Measurements from ENCODE around the gene MIGA2. TPM values are rescaled to one million over a fixed set of nuclear protein-coding genes. Genes with fewer than 3 reads are reported as not detected.
"Not testable (repeated sequence)": the region's sequence is repeated elsewhere in the genome, so short reads cannot be mapped to it uniquely, and the experiment has no call there.

Gene MIGA2
- total RNA-seq, 4 donors from 2014 or later = 27.5 to 49.3 (median 29.8) TPM

DNA sequence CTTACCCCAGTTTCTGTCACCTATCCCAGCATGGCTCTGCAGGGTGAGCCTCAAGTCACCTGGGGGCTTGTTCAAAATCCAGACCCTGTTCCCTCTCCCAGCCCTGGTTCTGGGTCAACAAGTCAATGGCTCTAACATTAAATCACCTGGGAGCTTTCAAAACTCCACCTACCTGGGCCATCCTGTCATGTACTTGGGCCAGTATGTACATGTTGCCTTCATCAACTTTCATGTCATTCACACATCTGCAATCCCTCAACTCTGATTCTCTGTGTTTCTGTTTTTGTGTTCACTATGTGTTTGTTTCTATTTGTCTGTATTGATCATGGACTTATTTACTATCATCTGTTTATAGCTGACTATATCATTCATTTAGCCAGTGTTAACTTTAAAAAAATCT is 6.2 kb upstream of the MIGA2 start:
- intact Hi-C loops (cut with DNase I) = no loop called here
- no peaks in the 10 kb centered on the region for H3K36me3 ChIP-seq
- H3K9me3 ChIP-seq = no peaks in the 10 kb centered on the region
- H3K27ac ChIP-seq = peak overlapping the region; percentile 10 to 63 (median 52)
- peaks cover 28 to 51% (median 33%) of the 10 kb centered on the region in 3 donors for H3K4me1 ChIP-seq
- no peak for DNase-seq
- H3K4me3 ChIP-seq = no peak overlapping the region
- H3K27me3 ChIP-seq = no peaks in the 10 kb centered on the region
- TF ChIP-seq POLR2A (IDR thresholded peaks at IDR 0.05) = no peak
- TF ChIP-seq, protein P1, sequence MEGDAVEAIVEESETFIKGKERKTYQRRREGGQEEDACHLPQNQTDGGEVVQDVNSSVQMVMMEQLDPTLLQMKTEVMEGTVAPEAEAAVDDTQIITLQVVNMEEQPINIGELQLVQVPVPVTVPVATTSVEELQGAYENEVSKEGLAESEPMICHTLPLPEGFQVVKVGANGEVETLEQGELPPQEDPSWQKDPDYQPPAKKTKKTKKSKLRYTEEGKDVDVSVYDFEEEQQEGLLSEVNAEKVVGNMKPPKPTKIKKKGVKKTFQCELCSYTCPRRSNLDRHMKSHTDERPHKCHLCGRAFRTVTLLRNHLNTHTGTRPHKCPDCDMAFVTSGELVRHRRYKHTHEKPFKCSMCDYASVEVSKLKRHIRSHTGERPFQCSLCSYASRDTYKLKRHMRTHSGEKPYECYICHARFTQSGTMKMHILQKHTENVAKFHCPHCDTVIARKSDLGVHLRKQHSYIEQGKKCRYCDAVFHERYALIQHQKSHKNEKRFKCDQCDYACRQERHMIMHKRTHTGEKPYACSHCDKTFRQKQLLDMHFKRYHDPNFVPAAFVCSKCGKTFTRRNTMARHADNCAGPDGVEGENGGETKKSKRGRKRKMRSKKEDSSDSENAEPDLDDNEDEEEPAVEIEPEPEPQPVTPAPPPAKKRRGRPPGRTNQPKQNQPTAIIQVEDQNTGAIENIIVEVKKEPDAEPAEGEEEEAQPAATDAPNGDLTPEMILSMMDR (IDR thresholded peaks at IDR 0.05) = no peak

DNA sequence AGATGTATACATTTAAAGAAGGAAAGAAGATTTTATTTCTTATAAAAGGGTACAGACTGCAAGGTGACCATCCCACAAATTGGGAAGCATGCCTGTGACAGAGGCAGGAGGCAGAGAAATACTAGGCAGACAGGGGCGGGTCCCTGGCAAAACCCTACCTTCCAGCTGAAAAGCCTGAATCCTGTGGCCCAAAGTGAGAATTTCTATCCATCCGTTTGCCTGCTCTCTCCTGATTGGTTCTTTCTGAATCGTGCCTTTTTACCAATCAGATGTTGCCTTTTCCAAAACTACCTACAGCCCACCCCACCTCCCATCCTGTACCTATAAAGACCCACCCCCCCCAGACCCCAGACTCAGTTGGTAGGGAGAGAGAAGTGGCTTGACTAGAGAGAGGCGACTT is 4.9 kb upstream of the MIGA2 start:
- Histone ChIP-seq H3K27ac (no peak overlapping the region), H3K9me3 (no peaks in the 10 kb centered on the region), H3K36me3 (no peaks in the 10 kb centered on the region), H3K4me3 (no peak overlapping the region), H3K27me3 (no peaks in the 10 kb centered on the region), H3K4me1 (peaks cover 17 to 47% (median 22%) of the 10 kb centered on the region in 3 donors)
- intact Hi-C loops (cut with DNase I) = no loop called here
- WGBS, 2 donors = 61 to 73% methylated on average over 3 to 4 of the region's 4 CpGs
- TF ChIP-seq, protein P1 (IDR thresholded peaks at IDR 0.05) = no peak
- no peak for TF ChIP-seq POLR2A (IDR thresholded peaks at IDR 0.05)
- DNase-seq = no peak

DNA sequence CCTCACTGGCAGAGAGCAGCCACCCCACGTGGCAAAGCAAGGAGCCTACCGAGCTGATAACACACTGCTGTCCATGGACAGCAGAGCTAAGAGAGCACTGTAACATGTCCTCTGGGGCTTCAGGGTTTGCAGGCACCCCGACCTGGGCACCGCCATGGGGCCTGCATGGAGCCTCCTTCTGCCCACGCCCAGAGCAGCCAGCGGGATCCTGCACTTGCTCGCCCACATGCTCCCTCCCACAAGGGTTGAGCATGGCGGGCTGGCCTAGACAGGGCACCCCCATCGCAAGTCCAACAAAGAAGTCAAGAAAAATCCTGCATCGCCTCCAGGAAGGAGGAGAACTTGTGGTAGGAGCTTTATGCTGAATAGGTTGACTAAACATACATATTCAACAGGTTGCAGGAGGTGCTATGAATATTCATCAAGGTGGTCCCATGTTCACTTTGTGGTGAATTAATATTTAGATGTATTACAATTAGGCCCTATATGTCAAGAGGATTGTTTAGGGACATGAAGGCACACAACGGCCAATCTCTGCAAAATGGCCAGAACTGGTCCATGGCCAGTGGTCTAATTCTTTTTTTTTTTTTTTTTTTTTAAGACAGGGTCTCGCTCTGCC is 3.8 kb upstream of the MIGA2 start:
- H3K9me3 ChIP-seq = no peaks in the 10 kb centered on the region
- H3K27ac ChIP-seq = no peak overlapping the region
- 83 to 86% methylated on average over 5 to 9 of the region's 12 CpGs for WGBS, 2 donors
- no peak overlapping the region for H3K4me3 ChIP-seq
- H3K27me3 ChIP-seq = no peaks in the 10 kb centered on the region
- H3K4me1 ChIP-seq = peaks cover 15 to 44% (median 18%) of the 10 kb centered on the region in 3 donors
- intact Hi-C loops (cut with DNase I) = no loop called here
- no peaks in the 10 kb centered on the region for H3K36me3 ChIP-seq
- no peak for DNase-seq
- no peak for TF ChIP-seq POLR2A (IDR thresholded peaks at IDR 0.05)
- TF ChIP-seq, protein P1 (IDR thresholded peaks at IDR 0.05) = no peak

DNA sequence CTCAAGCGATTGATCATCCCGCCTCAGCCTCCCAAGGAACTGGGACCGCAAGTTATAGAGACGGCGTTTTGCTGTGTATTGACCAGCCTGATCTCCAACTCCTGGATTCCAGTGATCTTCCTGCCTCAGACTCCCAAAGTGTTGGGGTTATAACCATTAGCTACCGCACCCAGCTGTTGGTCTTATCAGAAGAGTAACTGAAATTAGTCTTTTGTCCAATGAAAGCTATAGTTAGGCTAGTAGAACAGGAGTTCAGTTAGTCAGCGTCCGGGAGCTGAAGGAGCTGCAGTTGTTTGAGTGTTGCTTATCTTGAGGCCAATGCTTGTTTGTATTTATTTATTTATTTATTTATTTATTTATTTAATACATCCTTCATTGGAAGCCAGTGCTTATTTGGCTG is 3.2 kb upstream of the MIGA2 start:
- 89 to 98% methylated on average over 5 to 6 of the region's 8 CpGs for WGBS, 2 donors
- no peak for DNase-seq
- Histone ChIP-seq H3K27me3 (no peaks in the 10 kb centered on the region), H3K4me3 (no peak overlapping the region), H3K27ac (no peak overlapping the region), H3K9me3 (no peaks in the 10 kb centered on the region), H3K36me3 (no peaks in the 10 kb centered on the region), H3K4me1 (peaks cover 20 to 47% (median 23%) of the 10 kb centered on the region in 3 donors)
- TF ChIP-seq POLR2A (IDR thresholded peaks at IDR 0.05) = no peak
- TF ChIP-seq, protein P1 (IDR thresholded peaks at IDR 0.05) = no peak
- intact Hi-C loops (cut with DNase I) = no loop called here

DNA sequence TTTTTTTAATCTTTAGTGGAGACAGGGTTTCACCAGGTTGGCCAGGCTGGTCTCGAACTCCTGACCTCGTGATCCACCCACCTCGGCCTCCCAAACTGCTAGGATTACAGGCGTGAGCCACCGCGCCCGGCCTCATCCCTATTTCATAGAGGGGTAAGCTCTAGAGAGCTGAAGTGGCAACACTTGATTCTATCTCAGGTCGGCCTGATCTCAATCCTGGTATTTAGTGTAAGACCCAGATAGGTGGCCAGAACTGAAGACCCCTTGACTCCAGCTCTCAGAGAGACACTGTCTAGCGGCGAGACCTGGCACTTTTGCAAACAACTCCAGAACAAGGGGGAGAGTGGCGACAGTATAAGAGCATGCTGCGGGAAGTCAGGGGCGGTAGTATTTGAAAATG is 588 bp upstream of the MIGA2 start:
- H3K27ac ChIP-seq = peak overlapping the region; percentile 82 to 96 (median 90)
- H3K27me3 ChIP-seq; DNase-seq; intact Hi-C loops (cut with DNase I); H3K9me3 ChIP-seq: not testable (repeated sequence)
- peaks cover 15 to 45% (median 18%) of the 10 kb centered on the region in 3 donors for H3K4me1 ChIP-seq
- 25 to 38% methylated on average over 4 to 8 of the region's 13 CpGs for WGBS, 2 donors
- H3K36me3 ChIP-seq = peaks cover 0 to 13% (median 0%) of the 10 kb centered on the region in 3 donors
- peak overlapping the region; percentile 76 to 98 (median 90) for H3K4me3 ChIP-seq

Data from esophagus squamous epithelium (tissue), 5 donors.